Activated T-cell treated with anti-CD3 and anti-CD28 coated beads, Interleukin-2, amount 50 U/mL, for 1 hour (primary cell): ENCODE measurements around the gene SLC25A33.
A peak's percentile ranks its signal among the peaks of the same experiment; 100 is the strongest.
"Not testable (repeated sequence)": the region's sequence is repeated elsewhere in the genome, so short reads cannot be mapped to it uniquely, and the experiment has no call there.

ENCODE experiments used
- DNase-seq: peaks from one replicate; pipeline ENCODE4 v3.0.0-alpha.2; 2020

SLC25A33 gene, protein sequence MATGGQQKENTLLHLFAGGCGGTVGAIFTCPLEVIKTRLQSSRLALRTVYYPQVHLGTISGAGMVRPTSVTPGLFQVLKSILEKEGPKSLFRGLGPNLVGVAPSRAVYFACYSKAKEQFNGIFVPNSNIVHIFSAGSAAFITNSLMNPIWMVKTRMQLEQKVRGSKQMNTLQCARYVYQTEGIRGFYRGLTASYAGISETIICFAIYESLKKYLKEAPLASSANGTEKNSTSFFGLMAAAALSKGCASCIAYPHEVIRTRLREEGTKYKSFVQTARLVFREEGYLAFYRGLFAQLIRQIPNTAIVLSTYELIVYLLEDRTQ

DNA sequence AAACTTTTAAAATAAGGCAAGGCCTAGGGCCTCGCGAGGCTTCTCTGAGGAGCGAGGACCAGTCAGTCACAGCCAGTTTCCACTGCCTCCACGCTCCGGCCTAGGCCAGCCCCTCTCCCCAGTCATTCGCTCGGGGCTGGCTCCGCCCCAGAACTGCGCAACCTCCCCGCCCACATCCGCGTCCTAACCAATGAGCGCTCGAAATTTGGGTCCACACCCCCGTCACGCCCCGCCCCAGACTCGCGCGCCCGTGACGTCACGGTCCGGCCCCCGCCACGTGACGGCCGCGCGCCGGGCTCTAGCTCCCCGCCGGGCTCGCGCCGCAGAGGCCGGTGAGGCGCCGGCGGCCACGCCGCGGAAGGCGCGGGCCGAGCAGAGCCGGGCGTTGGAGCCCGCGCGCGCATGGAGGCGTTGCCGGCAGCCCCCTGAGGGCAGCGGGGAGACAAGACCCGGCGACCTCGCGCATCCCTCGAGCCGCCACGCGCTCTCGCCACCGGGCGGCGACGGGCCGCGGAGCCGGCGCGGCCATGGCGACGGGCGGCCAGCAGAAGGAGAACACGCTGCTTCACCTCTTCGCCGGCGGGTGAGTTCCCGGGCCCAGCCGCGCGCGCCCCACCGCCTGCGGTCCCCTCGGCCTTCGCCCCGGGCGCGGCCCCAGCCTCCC lies at the start of gene SLC25A33:
SLC25A33 (plus strand) TSS at position 301 of the 664 bp plus-strand sequence; CDS start at position 528, 227 bp downstream.
- DNase-seq: peak; percentile 99

DNA sequence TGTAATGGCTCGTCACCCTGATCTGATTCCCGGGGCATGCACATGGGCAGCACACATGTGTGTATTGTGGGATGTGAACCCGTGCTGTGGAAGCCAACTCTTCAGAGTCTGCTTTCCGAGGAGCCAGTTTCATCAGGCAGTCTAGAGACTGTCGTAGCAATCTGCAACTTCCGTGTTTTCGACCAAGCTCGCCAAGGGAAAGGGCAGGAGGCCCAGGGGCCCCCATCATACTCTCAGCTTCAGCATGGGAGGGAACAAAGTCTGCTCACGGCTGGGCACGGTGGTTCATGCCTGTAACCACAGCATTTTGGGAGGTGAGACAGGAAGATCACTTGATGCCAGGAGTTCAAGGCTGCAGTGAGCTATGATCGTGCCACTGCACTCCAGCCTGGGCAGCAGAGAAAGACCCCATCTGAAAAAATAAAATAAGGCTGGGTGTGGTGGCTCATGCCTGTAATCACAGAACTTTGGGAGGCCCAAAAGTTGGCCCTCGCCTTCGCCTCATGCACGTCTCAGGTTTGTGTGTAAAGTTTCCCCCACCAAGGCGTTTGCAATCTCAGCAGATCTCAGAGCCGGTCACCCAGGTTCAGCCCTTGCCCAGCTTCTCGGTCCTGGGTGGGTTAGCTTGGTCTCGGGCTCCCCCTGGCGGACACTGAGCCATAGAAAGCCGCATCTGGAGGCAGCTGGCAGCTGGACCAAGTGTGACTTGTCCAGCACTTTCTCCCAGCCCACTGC lies 48.5 kb upstream of the SLC25A33 start:
- DNase-seq: peak; percentile 87

DNA sequence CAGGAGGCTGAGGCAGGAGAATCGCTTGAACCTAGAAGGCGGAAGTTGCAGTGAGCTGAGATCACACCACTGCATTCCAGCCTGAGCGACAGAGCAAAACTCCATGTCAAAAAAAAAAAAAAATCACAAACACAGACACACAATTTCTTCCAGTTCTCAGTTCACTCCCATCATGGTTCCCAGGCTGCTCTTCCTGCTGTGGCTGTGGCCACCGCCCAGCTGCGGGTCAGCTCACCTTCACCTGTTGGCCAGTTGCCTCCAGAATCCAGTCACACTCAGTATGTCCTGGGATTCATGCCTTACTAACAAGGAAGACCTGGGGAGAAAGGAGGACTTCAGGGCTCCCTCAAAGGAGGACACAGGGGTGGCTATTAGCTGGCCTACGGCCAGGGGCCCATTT lies 45.9 kb upstream of the SLC25A33 start:
- no peak for DNase-seq

DNA sequence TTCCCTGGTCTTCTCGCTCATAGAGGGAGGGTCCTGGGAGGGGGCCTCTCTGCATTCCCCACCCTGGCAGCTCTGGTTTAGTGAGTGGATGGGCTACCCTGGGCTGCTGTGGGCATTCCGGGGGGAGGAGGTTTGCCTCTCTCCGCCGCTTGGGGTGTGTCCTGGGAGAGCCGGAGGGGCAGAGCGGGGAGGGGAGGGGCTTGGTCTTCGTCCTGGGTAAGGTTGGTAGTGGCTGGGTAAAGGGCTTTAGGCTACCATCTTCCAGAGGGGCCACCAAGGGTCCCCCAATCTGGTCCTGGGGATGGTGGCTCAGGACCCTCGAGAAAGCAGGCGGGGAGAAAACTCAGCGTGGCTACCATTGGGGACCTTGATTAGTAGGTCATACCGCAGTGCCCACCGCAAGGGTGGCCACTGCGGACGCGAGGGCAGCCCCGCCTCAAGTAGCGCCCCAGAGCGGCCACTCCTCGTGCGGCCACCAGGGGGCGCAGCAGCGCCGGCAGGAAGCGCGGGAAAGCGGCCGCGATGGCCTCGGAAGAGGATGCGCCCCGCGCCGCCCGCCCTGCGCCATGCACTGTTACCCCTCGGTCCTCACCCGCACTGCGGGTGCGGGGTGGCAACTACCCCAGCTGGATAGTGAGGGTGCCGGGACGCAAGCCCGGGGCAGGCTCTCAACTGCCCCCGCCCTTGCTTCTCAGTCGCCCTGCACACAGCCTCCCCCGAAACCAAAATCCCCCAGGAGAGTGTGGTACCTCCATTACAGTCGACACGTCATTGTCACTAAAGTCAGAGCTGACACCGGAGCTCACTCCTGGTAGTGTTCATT lies 44.1 kb upstream of the SLC25A33 start:
- DNase-seq: peak; percentile 74

DNA sequence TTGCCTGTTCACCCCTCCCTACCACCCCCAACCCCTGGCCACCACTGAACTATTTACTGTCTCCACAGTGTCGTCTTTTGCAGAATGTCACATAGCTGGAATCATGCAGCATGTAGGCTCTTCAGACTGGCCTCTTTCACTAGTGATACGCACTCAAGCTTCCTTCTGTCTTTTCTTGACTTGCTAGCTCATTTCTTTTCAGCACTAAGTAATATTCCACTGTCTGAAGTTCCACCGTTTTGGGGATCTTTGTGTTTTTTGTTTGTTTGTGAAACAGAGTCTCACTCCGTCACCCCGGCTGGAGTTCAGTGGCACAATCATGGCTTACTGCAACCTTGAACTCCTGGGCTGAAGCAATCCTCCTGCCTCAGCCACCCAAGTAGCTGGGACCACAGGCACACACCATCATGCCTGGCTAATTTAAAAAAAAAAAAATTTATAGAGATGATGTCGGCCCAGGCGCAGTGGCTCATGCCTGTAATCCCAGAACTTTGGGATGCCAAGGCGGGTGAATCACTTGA lies 43.4 kb upstream of the SLC25A33 start:
- no peak for DNase-seq

- no peak for DNase-seq
Measured at GRCh38 chr1:9500756-9501754, 38.2 kb upstream of the SLC25A33 start.

DNA sequence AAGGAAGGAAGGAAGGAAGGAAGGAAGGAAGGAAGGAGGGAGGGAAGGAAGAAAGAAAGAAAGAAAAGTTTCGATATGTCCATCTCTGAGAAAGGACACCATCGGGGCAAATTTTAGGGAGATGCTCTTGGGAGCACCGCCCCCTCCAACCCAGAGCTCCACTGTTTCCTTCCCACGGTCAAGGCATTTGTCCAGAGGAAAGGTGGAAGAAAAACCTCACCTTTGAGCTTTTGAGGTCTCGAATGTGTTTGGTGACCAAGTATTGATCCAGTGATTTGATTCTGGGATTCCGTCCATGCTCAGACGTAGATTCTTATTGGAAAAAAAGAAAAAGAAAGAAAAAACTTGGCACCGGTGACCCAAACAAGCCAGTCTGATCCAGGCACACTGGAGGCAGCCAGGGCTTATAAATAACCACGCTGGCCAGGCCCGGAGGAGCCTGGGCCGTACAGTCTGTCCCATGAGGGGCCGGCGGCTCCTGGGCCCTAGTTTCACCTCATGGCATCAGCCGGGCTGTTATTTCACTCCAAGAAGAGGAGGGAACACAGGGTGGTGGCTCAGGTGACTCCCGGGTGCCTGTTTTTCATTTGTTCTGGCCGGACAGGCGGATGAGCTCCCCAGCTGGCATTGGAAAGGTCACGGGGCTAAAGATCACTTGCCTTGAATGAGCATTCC lies 36.1 kb upstream of the SLC25A33 start:
- no peak for DNase-seq

- no peak for DNase-seq
Measured at GRCh38 chr1:9505143-9505542, 34.1 kb upstream of the SLC25A33 start.

DNA sequence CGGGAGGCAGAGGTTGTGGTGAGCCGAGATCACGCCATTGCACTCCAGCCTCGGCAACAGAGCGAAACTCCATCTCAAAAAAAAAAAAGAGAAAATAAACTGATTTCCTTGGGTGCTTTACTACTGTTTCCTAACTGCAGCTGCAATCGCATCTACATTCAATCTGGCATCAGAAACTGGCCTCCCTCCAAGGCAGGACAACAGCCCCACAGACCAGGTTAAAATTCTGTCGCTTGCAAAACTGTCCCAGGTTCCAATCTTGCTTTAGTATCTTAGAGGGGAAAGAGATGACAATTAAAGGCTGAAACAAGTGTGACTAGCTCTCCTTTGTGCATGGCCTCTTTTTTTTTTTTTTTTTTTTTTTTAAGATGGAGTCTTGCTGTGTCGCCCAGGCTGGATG lies 32.4 kb upstream of the SLC25A33 start:
- no peak for DNase-seq

DNA sequence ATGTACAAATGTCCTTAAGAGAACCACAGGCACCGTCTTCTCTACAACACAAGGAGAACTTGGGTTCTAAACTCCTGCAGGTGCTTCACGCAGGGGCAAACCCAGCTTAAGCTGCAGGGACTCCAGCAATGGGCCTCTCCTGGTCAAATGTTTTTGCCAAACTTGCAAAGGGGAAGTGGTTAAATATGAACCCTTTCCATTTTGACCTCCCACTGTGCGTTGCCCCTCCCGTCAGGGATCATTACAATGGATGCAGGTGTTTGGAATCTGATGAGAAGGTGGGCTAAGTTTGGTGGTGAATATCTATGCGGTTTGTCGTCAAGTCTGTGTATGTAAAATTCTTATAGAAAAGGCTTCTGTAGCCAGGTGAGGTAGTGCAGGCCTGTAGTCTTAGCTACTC lies 29.1 kb upstream of the SLC25A33 start:
- no peak for DNase-seq

DNA sequence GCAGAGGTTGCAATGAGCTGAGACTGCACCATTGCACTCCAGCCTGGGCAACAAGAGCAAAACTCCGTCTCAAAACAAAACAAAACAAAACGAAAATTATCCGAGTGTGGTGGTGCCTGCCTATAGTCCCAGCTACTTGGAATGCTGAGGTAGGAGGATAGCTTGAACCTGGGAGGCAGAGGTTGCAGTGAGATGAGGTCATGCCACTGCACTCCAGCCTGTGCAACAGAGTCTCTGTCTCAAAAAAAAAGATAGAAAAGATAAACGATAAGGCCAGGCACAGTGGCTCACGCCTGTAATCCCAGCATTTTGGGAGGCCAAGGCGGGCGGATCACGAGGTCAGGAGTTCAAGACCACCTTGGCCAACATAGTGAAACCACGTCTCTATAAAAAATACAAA lies 23.7 kb upstream of the SLC25A33 start:
- not testable (repeated sequence) for DNase-seq

DNA sequence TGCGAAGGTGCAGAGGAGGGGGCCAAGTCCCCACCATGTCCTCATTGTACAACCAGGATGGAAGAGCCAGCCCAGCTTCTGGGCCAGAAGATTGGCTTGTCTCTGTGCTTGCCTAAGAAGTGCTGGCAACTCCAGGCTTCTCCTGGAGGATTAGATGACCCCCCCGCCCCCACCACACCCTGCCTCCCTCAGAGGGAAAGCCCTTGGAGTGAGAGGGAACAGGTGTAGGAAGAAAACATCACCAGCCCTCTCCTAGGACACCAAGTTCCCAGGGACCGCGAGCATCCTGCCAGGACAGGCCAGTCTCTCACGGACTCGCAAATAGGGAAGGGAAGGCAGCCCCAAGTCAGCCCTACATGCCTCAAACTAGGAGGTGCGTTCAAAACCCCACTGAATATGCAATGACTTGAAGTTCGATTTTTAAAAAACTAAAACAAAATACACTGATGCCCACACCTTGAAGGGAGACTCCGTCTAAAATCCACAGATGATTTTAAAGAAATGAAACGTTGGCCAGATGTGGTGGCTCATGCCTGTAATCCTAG lies 20.7 kb upstream of the SLC25A33 start:
- no peak for DNase-seq

DNA sequence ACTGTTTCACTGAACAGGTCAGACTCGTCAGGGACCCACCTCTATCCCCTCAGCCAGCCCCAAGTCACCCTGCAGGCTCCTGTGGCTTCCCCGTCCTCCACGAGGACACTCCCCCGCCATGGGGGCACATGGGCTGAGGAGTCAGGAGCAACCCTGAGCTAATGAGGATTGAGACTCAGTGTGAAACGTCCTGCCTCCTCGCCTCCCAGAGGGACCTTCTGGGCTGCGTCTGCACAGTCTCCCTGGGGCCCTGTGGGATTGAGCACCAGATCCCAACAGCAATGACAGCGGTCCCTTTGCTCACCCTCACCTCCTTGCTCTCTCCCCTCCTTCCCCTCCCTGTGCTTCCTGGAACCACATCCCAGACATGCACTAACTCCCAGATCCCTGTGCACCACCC lies 18.9 kb upstream of the SLC25A33 start:
- DNase-seq: no peak

DNA sequence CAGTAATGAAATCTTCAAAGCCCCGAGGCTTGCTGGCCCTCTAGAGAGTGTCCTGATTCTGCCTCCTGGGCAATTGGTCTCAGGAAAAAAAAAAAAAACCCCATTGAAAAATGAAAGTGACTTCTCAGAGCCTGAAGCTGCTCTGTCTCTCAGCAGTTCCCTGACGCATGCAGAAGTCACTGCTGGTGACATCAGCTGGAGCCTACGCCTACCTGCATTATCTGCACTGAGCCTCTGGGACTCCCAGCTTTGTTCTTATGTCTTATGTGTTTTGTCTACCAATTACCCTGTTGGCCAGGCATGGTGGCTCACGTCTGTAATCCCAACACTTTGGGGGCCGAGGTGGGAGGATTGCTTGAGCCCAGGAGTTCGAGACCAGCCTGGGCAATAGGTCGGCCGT lies 10.1 kb upstream of the SLC25A33 start:
- no peak for DNase-seq

- no peak for DNase-seq
Measured at GRCh38 chr1:9530320-9530719, 8.9 kb upstream of the SLC25A33 start.

- DNase-seq: no peak
Measured at GRCh38 chr1:9534953-9535352, 4.3 kb upstream of the SLC25A33 start.

GRCh38 chr1:9536301-9536700 lies 3.0 kb upstream of the SLC25A33 start:
- no peak for DNase-seq

- DNase-seq: no peak
Measured at GRCh38 chr1:9537863-9538668, 1.2 kb upstream of the SLC25A33 start.

GRCh38 chr1:9538669-9539164 lies 548 bp upstream of the SLC25A33 start:
- no peak for DNase-seq
